SK-N-SH (cell line): ENCODE data around the gene PLA2G4B.

ENCODE experiments used
- JUND ChIP-seq: IDR thresholded peaks from 2 replicates; pipeline ENCODE4 v1.4.0; 2012
- RCOR1 ChIP-seq: fragments of 150-350 bp; IDR thresholded peaks from 2 replicates; pipeline ENCODE4 v1.6.1; 2017; ENCODE audit warnings: antibody characterized with exemption, low read length
- TF ChIP-seq, protein P1 (sequence below): fragments of 200-600 bp; sonication (generic); IDR thresholded peaks from 2 replicates; pipeline ENCODE4 v1.6.1; 2017; ENCODE audit warnings: antibody characterized with exemption, mild to moderate bottlenecking, moderate library complexity
- TF ChIP-seq, protein P2 (sequence below): fragments of 150-350 bp; IDR thresholded peaks from 2 replicates; pipeline ENCODE4 v1.6.1; 2017; ENCODE audit warnings: antibody characterized with exemption, low read length, low read depth, borderline replicate concordance

DNA sequence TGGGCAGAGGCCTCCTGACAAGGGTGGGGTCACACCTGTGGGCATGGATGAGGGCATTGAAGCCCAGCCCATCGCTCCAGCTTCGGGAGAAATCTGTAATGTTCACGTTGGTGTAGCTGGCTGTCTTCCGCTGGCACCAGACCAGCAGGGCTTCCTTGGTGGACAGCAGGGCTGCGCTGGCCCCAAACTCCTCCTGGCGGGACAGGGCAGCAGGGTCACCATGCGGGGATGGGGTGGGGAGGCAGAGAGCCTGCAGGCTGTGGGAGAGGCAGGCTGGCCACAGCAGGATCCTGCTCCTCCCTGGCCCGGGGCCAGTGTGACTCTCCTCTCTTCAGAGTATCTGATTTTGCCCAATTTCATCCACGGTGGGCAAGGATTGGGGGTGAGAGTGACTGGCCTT is 49.2 kb downstream of the PLA2G4B start:
- TF ChIP-seq JUND (no peak), RCOR1 (no peak)
- TF ChIP-seq, protein P1, sequence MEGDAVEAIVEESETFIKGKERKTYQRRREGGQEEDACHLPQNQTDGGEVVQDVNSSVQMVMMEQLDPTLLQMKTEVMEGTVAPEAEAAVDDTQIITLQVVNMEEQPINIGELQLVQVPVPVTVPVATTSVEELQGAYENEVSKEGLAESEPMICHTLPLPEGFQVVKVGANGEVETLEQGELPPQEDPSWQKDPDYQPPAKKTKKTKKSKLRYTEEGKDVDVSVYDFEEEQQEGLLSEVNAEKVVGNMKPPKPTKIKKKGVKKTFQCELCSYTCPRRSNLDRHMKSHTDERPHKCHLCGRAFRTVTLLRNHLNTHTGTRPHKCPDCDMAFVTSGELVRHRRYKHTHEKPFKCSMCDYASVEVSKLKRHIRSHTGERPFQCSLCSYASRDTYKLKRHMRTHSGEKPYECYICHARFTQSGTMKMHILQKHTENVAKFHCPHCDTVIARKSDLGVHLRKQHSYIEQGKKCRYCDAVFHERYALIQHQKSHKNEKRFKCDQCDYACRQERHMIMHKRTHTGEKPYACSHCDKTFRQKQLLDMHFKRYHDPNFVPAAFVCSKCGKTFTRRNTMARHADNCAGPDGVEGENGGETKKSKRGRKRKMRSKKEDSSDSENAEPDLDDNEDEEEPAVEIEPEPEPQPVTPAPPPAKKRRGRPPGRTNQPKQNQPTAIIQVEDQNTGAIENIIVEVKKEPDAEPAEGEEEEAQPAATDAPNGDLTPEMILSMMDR = no peak
- TF ChIP-seq, protein P2, sequence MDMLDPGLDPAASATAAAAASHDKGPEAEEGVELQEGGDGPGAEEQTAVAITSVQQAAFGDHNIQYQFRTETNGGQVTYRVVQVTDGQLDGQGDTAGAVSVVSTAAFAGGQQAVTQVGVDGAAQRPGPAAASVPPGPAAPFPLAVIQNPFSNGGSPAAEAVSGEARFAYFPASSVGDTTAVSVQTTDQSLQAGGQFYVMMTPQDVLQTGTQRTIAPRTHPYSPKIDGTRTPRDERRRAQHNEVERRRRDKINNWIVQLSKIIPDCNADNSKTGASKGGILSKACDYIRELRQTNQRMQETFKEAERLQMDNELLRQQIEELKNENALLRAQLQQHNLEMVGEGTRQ = no peak
